ENCODE results near the gene CENPW.

The CENPW gene

GRCh38 chr6:126374372-126374771, 34.5 kb downstream of the CENPW start:
- DNase-seq: no peak

GRCh38 chr6:126376682-126377081, 36.8 kb downstream of the CENPW start:
- no peak for DNase-seq

DNA sequence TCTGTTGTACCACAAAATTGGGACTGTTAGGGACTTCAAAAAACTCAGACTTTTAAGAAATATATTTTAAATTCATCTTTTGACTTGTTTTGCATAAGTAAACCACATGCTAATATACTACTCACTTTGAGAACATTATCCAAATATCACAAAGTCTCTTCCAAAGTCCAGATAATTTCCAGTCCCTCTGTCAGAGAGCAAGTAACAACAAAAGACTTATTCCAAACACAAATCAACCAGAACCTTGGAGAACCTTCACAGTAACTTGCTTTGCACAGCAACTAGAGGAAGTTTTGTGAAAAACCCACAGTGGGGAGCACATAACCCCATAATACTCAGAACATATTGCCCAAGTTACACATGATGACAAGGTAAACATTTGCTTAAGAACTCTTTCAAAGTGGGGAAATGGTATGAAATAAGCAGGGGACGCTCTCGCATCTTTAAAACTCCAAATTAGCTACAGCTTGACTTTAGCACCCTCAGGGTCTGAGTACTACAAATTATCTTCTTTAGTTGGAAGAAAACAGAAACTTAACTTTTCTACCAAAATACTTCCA, 37.8 kb downstream of the CENPW start:
- no peak for DNase-seq

GRCh38 chr6:126380072-126380583, 40.2 kb downstream of the CENPW start:
- no peak for DNase-seq

DNA sequence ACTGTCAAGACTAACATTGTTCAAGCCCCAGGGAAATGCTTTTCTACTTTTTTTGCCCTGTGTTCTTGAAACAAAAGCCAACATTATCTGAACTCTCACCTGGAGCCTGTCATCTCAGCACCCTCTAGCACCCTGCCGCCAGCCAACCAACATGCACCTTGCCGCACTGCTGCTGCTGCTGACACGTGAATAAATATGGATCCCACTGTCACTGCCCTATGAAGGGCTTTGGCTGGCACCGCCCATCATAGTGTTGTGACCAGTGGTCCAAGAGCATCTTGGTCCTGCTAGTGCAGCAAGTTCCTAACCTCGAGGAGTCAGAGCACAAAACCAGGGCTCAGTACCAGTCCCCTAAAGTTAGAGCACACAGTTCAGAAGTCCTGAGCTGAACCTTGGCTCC, 41.6 kb downstream of the CENPW start:
- no peak for DNase-seq

GRCh38 chr6:126383203-126383602, 43.3 kb downstream of the CENPW start:
- no peak for DNase-seq

GRCh38 chr6:126385536-126385935, 45.6 kb downstream of the CENPW start:
- no peak for DNase-seq

GRCh38 chr6:126388104-126388598, 48.2 kb downstream of the CENPW start:
- DNase-seq: no peak

- DNase-seq: no peak
Measured at GRCh38 chr6:126396131-126396530, 56.2 kb downstream of the CENPW start.

Data from fibroblast of skin of abdomen (primary cell).